DOHH2 (cell line): ENCODE results near the gene CACNA1I.

Source experiments
- H3F3A ChIP-seq: fragments of 200-600 bp; sonication (generic), shearing (Covaris generic); 2 replicates; pipeline ENCODE4 v1.6.0; 2016; ENCODE audit warnings: antibody characterized with exemption, mild to moderate bottlenecking; ENCODE audit not compliant: control insufficient read depth, insufficient read depth
- H3K27ac ChIP-seq: fragments of 200-600 bp; sonication (generic); 2 replicates; pipeline ENCODE4 v1.5.1; 2014; ENCODE audit warnings: low read depth, mild to moderate bottlenecking, low read length, moderate library complexity
- H3K27me3 ChIP-seq: fragments of 200-600 bp; sonication (generic); 2 replicates; pipeline ENCODE4 v1.6.1; 2014; ENCODE audit warnings: mild to moderate bottlenecking, low read length, mixed read lengths; ENCODE audit not compliant: control insufficient read depth
- H3K36me3 ChIP-seq: fragments of 200-600 bp; sonication (generic); 2 replicates; pipeline ENCODE4 v1.6.1; 2014; ENCODE audit warnings: mild to moderate bottlenecking, low read length, moderate library complexity, mixed read lengths; ENCODE audit not compliant: control insufficient read depth
- H3K4me1 ChIP-seq: fragments of 200-600 bp; sonication (generic); 2 replicates; pipeline ENCODE4 v1.6.1; 2014; ENCODE audit warnings: mild to moderate bottlenecking, low read length, mixed read lengths; ENCODE audit not compliant: control insufficient read depth
- H3K4me2 ChIP-seq: fragments of 200-600 bp; sonication (generic); 2 replicates; pipeline ENCODE4 v1.6.0; 2014; ENCODE audit warnings: mild to moderate bottlenecking, low read length, moderate library complexity
- H3K4me3 ChIP-seq: fragments of 200-600 bp; sonication (generic); 2 replicates; pipeline ENCODE4 v1.5.1; 2014; ENCODE audit warnings: mild to moderate bottlenecking, low read length, mixed read lengths
- H3K79me2 ChIP-seq: fragments of 200-600 bp; sonication (generic); 2 replicates; pipeline ENCODE4 v1.6.1; 2014; ENCODE audit warnings: mild to moderate bottlenecking, low read length, mixed read lengths; ENCODE audit not compliant: control insufficient read depth
- H3K9me2 ChIP-seq: fragments of 200-600 bp; sonication (generic); replicated peaks from 2 replicates; pipeline ENCODE4 v1.6.1; 2014; ENCODE audit warnings: mild to moderate bottlenecking, low read length, mixed read lengths; ENCODE audit not compliant: control insufficient read depth
- H3K9me3 ChIP-seq: fragments of 200-600 bp; sonication (generic); 2 replicates; pipeline ENCODE4 v1.6.1; 2014; ENCODE audit warnings: antibody characterized with exemption, low read length, mixed read lengths; ENCODE audit not compliant: control insufficient read depth, insufficient read depth
- H4K20me1 ChIP-seq: fragments of 200-600 bp; sonication (generic); 2 replicates; pipeline ENCODE4 v1.6.0; 2014; ENCODE audit warnings: low read depth, mild to moderate bottlenecking, antibody characterized with exemption, low read length, moderate library complexity; ENCODE audit not compliant: control insufficient read depth, insufficient read depth
- CTCF ChIP-seq: fragments of 200-600 bp; sonication (generic); IDR thresholded peaks from one replicate; pipeline ENCODE4 v1.5.1; 2014; ENCODE audit warnings: antibody characterized with exemption, mild to moderate bottlenecking, low read depth, low read length; ENCODE audit not compliant: poor library complexity, severe bottlenecking
- EZH2phosphoT487 ChIP-seq: fragments of 200-600 bp; sonication (generic); IDR thresholded peaks from 2 replicates; pipeline ENCODE4 v1.6.1; 2017; ENCODE audit warnings: borderline replicate concordance, mild to moderate bottlenecking, antibody characterized with exemption, low read length, moderate library complexity, mixed read lengths

CACNA1I gene

GRCh38 chr22:39707816-39708215 is 137.3 kb downstream of the CACNA1I start:
- no peak overlapping the region for H3K4me3 ChIP-seq
- no peaks in the 10 kb centered on the region for H4K20me1 ChIP-seq
- H3K9me2 ChIP-seq = no peaks in the 10 kb centered on the region
- no peaks in the 10 kb centered on the region for H3K9me3 ChIP-seq
- TF ChIP-seq CTCF (no peak), EZH2phosphoT487 (no peak)
- H3K4me2 ChIP-seq = no peak overlapping the region
- peaks cover 2% of the 10 kb centered on the region; the same call in 1 of the 2 replicates for H3K4me1 ChIP-seq
- H3F3A ChIP-seq = no peaks in the 10 kb centered on the region
- H3K27me3 ChIP-seq = no peaks in the 10 kb centered on the region
- no peaks in the 10 kb centered on the region for H3K79me2 ChIP-seq
- no peak overlapping the region for H3K27ac ChIP-seq
- no peaks in the 10 kb centered on the region for H3K36me3 ChIP-seq

GRCh38 chr22:39710380-39711150 is 140.0 kb downstream of the CACNA1I start:
- H4K20me1 ChIP-seq = no peaks in the 10 kb centered on the region
- no peaks in the 10 kb centered on the region for H3F3A ChIP-seq
- H3K27me3 ChIP-seq = no peaks in the 10 kb centered on the region
- H3K4me2 ChIP-seq = no peak overlapping the region
- no peak overlapping the region for H3K27ac ChIP-seq
- H3K9me2 ChIP-seq = no peaks in the 10 kb centered on the region
- no peaks in the 10 kb centered on the region for H3K9me3 ChIP-seq
- H3K79me2 ChIP-seq = no peaks in the 10 kb centered on the region
- TF ChIP-seq EZH2phosphoT487 (no peak), CTCF (no peak)
- H3K4me1 ChIP-seq = peaks cover 12% of the 10 kb centered on the region; the same call in 1 of the 2 replicates
- no peak overlapping the region for H3K4me3 ChIP-seq
- H3K36me3 ChIP-seq = no peaks in the 10 kb centered on the region

- H3K36me3 ChIP-seq = no peaks in the 10 kb centered on the region
- no peaks in the 10 kb centered on the region for H3K27me3 ChIP-seq
- no peak overlapping the region for H3K4me2 ChIP-seq
- H3K9me2 ChIP-seq = no peaks in the 10 kb centered on the region
- no peaks in the 10 kb centered on the region for H3K79me2 ChIP-seq
- H4K20me1 ChIP-seq = no peaks in the 10 kb centered on the region
- peaks cover 12% of the 10 kb centered on the region; the same call in 1 of the 2 replicates for H3K4me1 ChIP-seq
- H3K4me3 ChIP-seq = no peak overlapping the region
- H3K27ac ChIP-seq = no peak overlapping the region
- no peaks in the 10 kb centered on the region for H3F3A ChIP-seq
- TF ChIP-seq CTCF (no peak), EZH2phosphoT487 (no peak)
- no peaks in the 10 kb centered on the region for H3K9me3 ChIP-seq
Observed at GRCh38 chr22:39712081-39712480, 141.5 kb downstream of the CACNA1I start.
